Activated CD4-positive, CD25-positive, alpha-beta regulatory T cell treated with anti-CD3 and anti-CD28 coated beads, Interleukin-2, amount 50 U/mL, for 24 hours (primary cell): ENCODE data around the gene TAC4.
"Not testable (repeated sequence)": the region's sequence is repeated elsewhere in the genome, so short reads cannot be mapped to it uniquely, and the experiment has no call there.

Source experiments
- ATAC-seq, 2 donors: fragments of 150-1000 bp; cut with Tn5 transposase; one replicate each; pipeline ENCODE4 v1.10.0; 2021; ENCODE audit warnings: mild to moderate bottlenecking in 1 of 2, moderate library complexity in 1 of 2

The TAC4 gene

DNA sequence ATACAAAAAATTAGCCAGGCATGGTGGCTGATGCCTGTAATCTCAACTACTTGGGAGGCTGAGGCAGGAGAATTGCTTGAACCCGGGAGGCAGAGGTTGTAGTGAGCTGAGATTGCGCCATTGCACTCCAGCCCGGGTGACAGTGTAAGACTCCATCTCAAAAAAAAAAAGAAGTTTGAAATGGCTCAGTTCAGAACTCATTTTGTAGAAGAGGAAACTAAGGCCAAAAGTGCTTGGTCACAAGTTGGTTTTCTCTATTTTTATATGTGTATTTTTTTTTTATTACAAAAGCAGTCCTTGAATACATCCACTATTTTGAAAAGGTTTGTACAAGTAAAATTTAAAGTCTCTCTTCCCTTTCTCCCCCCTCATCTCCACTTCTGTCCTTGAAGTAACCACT lies 5.5 kb downstream of the TAC4 start:
- ATAC-seq = no peak

DNA sequence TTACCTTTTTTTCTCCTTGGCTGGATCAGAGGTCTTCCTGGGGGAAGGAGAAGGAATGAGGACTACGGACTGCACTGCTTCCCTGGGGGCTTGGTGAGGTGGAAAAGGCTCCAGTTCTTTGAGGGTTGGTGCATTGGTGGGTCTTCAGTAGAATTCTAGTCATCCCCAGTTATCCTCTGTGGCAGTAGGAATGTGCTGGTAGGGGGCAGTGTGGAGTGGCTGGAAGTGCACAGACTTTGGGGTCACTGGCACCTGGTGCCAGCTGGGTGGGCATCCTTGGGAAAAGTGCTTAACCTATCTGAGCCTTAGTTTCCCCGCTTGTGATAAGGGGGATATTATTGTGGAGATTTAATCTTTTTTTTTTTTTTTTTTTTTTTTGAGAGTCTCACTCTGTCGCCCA lies 6.3 kb downstream of the TAC4 start:
- ATAC-seq = no peak

GRCh38 chr17:49839455-49839854 lies 8.4 kb downstream of the TAC4 start:
- ATAC-seq = no peak

GRCh38 chr17:49836111-49837030 lies 11.5 kb downstream of the TAC4 start:
- ATAC-seq = no peak

DNA sequence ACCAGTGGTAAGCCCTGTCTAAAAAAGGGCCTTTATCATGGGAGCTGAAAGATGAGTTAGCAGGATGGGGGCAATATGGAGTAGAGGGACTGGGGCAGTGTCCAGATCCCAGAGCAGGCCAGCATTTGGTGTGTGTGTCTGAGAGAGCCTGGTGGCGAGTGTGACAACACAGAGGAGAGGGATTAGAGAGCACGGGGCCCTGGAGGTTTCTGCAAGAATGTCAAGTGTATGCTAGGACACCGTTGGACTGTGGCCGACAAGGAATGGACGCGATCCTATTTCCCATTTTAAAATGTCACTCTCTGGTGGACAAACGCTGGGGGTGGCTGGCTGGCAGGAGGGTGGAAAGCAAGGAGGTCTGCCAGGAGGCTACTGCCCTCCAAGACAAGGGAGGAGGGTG lies 12.4 kb downstream of the TAC4 start:
- no peak for ATAC-seq

DNA sequence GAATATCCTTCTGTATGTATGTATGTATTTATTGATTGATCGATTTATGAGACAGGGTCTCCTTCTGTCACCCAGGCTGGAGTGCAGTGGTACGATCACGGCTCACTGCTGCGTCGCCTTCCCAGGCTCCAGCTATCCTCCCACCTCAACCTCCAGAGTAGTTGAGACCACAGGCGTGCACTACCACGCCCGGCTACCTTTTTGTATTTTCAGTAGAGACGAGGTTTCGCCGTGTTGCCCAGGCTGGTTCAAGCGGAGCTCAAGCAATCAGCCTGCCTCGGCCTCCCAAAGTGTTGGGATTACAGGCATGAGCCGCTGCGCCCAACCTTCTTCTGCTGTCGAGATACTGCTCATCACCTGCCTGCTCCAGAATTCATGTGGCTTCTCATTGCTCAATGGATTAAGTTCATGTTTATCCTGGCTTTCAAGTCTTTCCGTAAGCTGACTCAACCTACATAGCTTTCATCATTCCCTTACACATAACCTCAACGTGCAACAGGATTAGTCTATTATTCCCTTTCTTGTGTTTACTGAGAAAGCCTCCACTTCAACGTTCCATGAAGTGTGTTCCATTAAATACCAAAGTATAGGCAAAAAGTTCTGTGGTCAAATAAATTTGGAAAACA lies 13.6 kb downstream of the TAC4 start:
- no peak for ATAC-seq

GRCh38 chr17:49832840-49833599 lies 14.8 kb downstream of the TAC4 start:
- ATAC-seq = no peak

DNA sequence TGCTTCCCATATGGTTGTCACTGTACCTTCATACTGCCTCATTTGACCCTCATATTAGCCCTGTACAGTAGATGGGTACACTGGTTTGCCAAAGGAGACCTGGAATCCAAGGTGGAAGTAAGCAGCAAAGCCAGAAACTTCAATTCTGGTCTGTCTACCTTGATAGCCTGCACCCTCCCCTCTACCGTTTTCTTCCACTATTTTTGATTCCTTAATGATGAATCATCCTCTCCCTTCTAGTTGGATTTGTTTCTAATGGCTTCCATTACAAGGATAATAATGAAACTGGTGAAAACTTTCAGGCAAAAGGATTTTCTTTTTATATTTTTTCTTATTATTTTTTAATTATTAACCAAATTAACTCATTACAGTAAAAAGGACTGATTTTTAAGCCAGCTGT lies 17.3 kb downstream of the TAC4 start:
- ATAC-seq = no peak

GRCh38 chr17:49829026-49829425 lies 18.8 kb downstream of the TAC4 start:
- no peak for ATAC-seq

GRCh38 chr17:49828325-49828724 lies 19.5 kb downstream of the TAC4 start:
- ATAC-seq = not testable (repeated sequence)

DNA sequence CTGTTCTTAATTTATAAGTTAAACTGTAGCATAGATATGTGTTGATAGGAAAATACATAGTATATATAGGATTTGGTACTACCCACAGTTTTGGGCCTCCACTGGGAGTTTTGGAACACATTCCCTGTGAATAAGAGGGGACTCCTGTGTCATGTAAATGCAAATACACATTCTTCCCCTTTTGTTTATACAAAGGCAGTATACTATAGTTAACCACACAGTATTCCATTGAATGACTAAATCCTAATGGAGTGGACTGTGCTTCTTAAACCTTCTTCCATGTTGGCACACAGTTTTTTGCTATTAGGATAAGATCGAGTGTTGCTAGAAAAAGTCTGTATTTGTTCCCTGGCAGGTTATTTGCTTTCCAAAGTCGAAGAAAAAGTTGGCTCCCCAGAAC lies 22.2 kb downstream of the TAC4 start:
- ATAC-seq = no peak

DNA sequence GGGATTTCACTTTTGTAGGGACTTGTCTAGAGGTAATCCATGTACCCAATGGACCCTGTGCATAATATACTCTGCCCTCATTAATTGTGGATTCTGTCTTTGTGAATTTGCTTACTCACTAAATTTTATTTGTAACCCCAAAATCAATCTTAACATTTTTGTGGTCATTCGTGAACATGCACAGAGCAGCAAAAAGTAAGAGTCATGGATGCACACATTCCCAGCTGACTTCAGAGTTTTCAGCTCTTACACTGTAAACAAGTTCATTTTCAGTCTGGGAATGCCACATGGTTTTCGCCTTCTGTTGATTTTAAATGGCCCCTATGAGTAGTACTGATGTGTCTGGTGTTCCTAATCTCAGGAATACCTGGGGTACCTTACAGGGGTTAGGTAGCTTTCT lies 24.3 kb downstream of the TAC4 start:
- no peak for ATAC-seq

GRCh38 chr17:49822829-49823228 lies 25.0 kb downstream of the TAC4 start:
- no peak for ATAC-seq

DNA sequence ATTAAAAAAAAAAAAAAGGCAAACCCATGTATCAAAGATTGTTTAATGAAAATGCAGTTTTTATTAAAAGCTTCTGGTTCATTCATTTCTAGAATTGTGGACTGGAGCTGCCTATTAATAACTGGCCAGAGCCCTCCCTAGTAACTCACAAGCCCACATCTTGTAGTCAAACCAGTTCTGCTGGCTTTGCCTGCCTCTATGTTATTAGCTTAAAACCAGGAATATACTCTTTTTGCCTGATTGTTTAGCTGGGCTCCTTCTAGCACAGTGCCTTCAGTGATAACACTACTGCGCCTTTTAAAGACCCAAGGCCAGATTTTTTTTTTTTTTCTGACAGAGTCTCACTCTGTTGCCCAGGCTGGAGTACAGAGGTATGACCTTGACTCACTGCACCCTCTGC lies 26.0 kb downstream of the TAC4 start:
- ATAC-seq = no peak

DNA sequence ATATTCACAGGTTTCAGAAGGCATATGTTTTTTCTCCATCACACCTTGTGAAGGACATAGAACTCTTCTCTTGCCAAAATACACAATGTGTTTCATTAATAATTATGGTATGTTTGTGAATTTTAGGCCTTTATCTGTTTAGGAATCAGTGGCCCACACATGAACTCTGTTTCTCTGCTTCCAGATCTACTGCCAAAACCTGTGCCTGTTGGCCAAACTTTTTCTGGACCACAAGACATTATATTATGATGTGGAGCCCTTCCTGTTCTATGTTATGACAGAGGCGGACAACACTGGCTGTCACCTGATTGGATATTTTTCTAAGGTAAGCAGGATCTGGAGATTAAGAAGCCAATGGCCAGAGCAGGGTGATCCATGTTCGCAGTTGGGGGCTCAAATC lies 26.4 kb downstream of the TAC4 start:
- ATAC-seq = no peak

DNA sequence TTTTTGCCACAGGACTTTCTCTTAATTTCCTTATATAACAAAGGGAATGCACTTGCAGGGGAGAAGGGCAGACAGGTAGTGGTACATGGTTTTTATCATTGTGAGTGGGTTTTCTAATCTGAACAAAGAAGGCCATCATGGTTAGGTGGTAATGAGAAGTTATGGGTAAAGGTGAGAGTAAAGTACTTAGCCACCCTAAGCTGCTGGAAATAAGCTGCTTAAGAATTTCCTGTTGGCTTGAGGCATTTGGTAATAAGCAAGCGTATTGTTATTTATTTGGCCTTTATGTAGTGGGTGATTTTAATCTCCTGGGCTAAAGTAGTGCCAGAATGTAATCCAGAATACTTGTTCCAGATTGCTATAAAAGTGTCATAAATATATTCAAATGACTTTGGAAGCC lies 27.1 kb downstream of the TAC4 start:
- no peak for ATAC-seq

DNA sequence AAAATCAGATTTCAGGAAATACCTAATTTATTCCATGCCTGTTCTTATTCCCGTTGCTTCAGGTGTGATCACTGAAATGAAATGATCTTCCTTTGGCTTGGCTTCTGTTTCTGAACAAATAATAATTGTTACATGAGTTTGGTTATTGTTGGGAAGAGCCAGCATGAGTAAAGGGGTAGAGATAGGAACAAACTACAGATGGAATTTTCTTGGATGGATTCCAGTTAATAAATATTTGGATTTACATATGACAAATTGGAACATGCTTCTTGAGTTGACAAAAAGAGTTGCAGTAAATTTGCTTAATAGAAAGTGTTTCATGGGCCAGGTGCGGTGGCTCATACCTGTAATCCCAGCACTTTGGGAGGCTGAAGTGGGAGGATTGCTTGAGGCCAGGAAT lies 28.2 kb downstream of the TAC4 start:
- ATAC-seq = no peak

- ATAC-seq = peak; percentile 32 to 63
Observed at GRCh38 chr17:49819138-49819537, 28.7 kb downstream of the TAC4 start.

- peak; percentile 81 to 86 for ATAC-seq
Observed at GRCh38 chr17:49817993-49818392, 29.9 kb downstream of the TAC4 start.

DNA sequence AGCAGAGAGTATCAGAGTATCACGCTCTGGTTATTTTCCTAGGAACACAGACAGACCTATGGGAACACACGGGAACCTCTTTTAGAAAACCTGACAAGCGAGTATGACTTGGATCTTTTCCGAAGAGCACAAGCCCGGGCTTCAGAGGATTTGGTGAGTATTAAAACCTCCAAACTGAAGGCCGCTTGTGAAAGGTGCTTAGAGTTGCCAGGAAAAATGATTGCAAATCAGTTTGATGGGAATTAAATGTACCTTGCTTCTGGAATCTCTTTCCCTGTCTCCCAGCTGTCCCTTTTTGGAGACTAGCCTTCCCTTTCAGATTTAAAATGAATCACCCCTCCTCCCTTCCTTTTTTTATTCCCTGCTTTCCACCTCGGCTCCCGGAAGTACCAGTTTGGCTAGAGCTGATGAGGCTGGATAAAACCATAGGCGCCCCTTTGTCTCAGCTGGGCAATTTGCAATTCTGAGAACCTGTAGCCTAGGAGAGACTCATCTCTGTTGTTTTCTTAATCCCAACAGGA lies 32.0 kb downstream of the TAC4 start:
- ATAC-seq = no peak

- ATAC-seq = no peak
Observed at GRCh38 chr17:49814781-49815529, 32.9 kb downstream of the TAC4 start.

DNA sequence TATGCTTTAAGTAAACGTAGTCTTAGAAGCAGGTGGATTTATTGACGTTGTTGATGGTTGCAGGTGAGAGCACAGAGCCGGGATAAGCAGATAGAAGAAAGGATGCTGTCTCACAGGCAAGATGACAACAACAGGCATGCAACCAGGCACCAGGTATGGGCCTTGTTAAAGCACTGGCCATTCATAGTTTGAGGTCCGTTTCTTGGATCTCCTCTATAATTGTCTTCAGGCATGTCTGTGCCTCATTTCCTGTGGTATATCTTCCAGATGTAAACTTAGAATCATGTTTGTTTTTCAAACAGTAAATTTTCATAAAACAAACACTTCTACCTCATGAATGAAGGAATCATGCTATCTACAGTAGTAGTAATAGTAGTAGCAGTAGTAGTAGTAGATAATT lies 38.8 kb downstream of the TAC4 start:
- no peak for ATAC-seq

DNA sequence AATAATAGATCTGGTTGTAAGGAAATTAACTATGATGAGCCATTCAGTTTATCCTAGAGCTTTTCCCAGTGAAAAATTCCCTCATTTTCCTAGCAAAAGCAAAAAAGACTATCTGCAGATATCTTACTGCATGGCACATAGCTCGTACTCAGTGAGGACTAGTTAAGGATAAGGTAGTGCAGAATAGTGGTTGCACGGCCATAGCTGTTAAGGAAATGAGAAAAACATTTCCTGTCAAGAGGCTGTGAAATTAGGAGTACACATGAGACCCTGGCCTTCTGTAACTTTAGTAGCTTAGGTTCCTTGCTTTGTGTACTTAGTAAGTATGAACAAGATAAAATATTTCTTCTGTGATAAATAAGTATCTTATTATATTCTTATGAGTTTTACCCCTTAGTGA lies 49.1 kb downstream of the TAC4 start:
- ATAC-seq = no peak
